ENCODE results near the gene IRF6.

IRF6 gene

GRCh38 chr1:209759829-209760359 lies 46.0 kb downstream of the IRF6 start:
- no peak for DNase-seq (ENCODE audit: low read depth)

GRCh38 chr1:209758400-209758799 lies 47.5 kb downstream of the IRF6 start:
- DNase-seq (ENCODE audit: low read depth): no peak

- no peak for DNase-seq (ENCODE audit: low read depth)
Measured at GRCh38 chr1:209756615-209757445, 49.1 kb downstream of the IRF6 start.

GRCh38 chr1:209755926-209756614 lies 49.9 kb downstream of the IRF6 start, which contains the start of gene TRAF3IP3:
Gene TRAF3IP3 (plus strand): TSS chr1:209756053. CDS start chr1:209760040, 3,987 bp downstream.
- no peak for DNase-seq (ENCODE audit: low read depth)

GRCh38 chr1:209755256-209755655 lies 50.7 kb downstream of the IRF6 start:
- DNase-seq (ENCODE audit: low read depth): no peak

GRCh38 chr1:209752890-209753289 lies 53.1 kb downstream of the IRF6 start:
- no peak for DNase-seq (ENCODE audit: low read depth)

GRCh38 chr1:209751627-209752231 lies 54.2 kb downstream of the IRF6 start:
- DNase-seq (ENCODE audit: low read depth): no peak

GRCh38 chr1:209749670-209750323 lies 56.1 kb downstream of the IRF6 start:
- DNase-seq (ENCODE audit: low read depth): no peak

GRCh38 chr1:209749205-209749604 lies 56.7 kb downstream of the IRF6 start:
- no peak for DNase-seq (ENCODE audit: low read depth)

GRCh38 chr1:209748620-209749019 lies 57.3 kb downstream of the IRF6 start:
- no peak for DNase-seq (ENCODE audit: low read depth)

GRCh38 chr1:209747580-209748262 lies 58.2 kb downstream of the IRF6 start:
- peak; percentile 73 for DNase-seq (ENCODE audit: low read depth)

GRCh38 chr1:209746451-209747165 lies 59.3 kb downstream of the IRF6 start:
- no peak for DNase-seq (ENCODE audit: low read depth)

GRCh38 chr1:209743145-209743482 lies 62.8 kb downstream of the IRF6 start:
- DNase-seq (ENCODE audit: low read depth): peak; percentile 20

GRCh38 chr1:209742409-209743144 lies 63.4 kb downstream of the IRF6 start:
- peak; percentile 15 for DNase-seq (ENCODE audit: low read depth)

GRCh38 chr1:209741889-209742288 lies 64.1 kb downstream of the IRF6 start:
- no peak for DNase-seq (ENCODE audit: low read depth)

- DNase-seq (ENCODE audit: low read depth): no peak
Measured at GRCh38 chr1:209741193-209741592, 64.7 kb downstream of the IRF6 start.

- DNase-seq (ENCODE audit: low read depth): no peak
Measured at GRCh38 chr1:209738270-209738669, 67.7 kb downstream of the IRF6 start.

- no peak for DNase-seq (ENCODE audit: low read depth)
Measured at GRCh38 chr1:209737118-209737505, 68.8 kb downstream of the IRF6 start.

GRCh38 chr1:209736490-209737117 lies 69.3 kb downstream of the IRF6 start:
- no peak for DNase-seq (ENCODE audit: low read depth)

Measured in non-pigmented ciliary epithelial cell (primary cell).